ENCODE measurements around the gene CNIH2. TPM values are rescaled to one million over a fixed set of nuclear protein-coding genes. Genes with fewer than 3 reads are reported as not detected.

The CNIH2 gene
- total RNA-seq, 4 donors from 2014 or later, result not detected

DNA sequence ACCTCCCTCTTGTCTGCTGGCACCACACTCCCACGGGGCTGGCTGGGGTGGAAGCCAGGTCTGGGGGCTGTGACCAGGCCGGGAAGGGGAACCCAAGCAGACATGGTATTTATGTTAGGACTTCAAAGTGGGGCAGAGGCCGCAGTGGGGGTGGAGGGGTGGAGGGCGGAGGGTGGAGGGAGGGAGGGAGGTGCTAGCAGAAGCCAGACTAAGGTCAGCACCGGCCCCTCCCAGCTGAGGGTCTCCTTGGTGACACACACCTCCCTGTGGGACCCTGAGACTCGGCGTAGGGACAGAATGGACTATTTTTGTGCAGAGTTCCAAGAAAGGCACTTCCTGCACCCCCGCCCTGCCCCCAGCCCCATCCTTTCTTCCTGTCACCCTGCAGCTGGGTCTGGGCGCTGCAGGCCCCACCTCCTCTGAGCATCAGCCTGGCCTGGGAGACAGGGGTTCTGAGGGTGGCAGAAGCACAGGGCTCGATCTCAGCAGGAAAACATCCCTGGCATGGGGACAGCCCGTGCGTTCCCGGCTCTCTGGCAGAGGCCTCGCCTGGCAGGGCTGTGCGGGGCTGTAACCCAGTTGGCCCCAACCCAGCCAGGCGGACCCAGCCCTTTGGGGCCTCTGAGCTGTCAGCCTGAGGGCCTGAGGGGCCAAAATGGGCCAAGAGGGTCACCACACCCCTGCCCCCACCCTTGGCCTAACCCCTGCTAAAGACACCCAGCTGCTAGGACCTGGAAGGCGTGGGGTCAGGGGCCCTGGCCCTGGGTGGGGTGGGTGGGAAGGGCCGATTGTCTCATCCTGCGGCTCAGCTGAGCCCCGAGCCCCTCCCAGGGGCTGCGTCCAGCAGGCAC lies 48.5 kb downstream of the CNIH2 start:
- TF ChIP-seq CTCF (IDR thresholded peaks at IDR 0.05) (no peak), EP300 (IDR thresholded peaks at IDR 0.05) (no peak), POLR2A (IDR thresholded peaks at IDR 0.05) (no peak)
- 14 to 18% methylated on average over 15 to 21 of the region's 21 CpGs for WGBS, 2 donors
- peak overlapping the region; percentile 56 to 80 (median 74) for H3K27ac ChIP-seq
- peak in 1 of 2 donors; percentile 31 for DNase-seq (ENCODE audit: low spot score in 2 of 2)
- H3K27me3 ChIP-seq, result no peaks in the 10 kb centered on the region
- no peak overlapping the region for H3K4me3 ChIP-seq
- H3K4me1 ChIP-seq, result peaks cover 0 to 76% (median 34%) of the 10 kb centered on the region in 4 donors
- peaks cover 0 to 3% (median 0%) of the 10 kb centered on the region in 3 donors for H3K36me3 ChIP-seq
- no peaks in the 10 kb centered on the region for H3K9me3 ChIP-seq

- H3K27ac ChIP-seq, result peak overlapping the region; percentile 56 to 80 (median 74)
- 63 to 64% methylated on average over 6 to 10 of the region's 10 CpGs for WGBS, 2 donors
- H3K4me1 ChIP-seq, result peaks cover 0 to 67% (median 33%) of the 10 kb centered on the region in 4 donors
- TF ChIP-seq POLR2A (IDR thresholded peaks at IDR 0.05) (no peak), CTCF (IDR thresholded peaks at IDR 0.05) (no peak), EP300 (IDR thresholded peaks at IDR 0.05) (no peak)
- H3K4me3 ChIP-seq, result no peak overlapping the region
- DNase-seq (ENCODE audit: low spot score in 2 of 2), result no peak
- peaks cover 0 to 12% (median 0%) of the 10 kb centered on the region in 3 donors for H3K36me3 ChIP-seq
- H3K9me3 ChIP-seq, result no peaks in the 10 kb centered on the region
- no peaks in the 10 kb centered on the region for H3K27me3 ChIP-seq
Measured at GRCh38 chr11:66327171-66328030, 49.4 kb downstream of the CNIH2 start.

GRCh38 chr11:66328031-66328301 lies 50.0 kb downstream of the CNIH2 start:
- 48 to 50% methylated on average over 3 of the region's 3 CpGs for WGBS, 2 donors
- no peak for DNase-seq (ENCODE audit: low spot score in 2 of 2)
- peak overlapping the region in 2 of 4 donors; percentile 15 for H3K27ac ChIP-seq
- no peak for TF ChIP-seq CTCF (IDR thresholded peaks at IDR 0.05)
- no peak for TF ChIP-seq POLR2A (IDR thresholded peaks at IDR 0.05)
- no peak for TF ChIP-seq EP300 (IDR thresholded peaks at IDR 0.05)
- peaks cover 0 to 61% (median 33%) of the 10 kb centered on the region in 4 donors for H3K4me1 ChIP-seq
- no peak overlapping the region for H3K4me3 ChIP-seq
- H3K27me3 ChIP-seq, result no peaks in the 10 kb centered on the region
- H3K9me3 ChIP-seq, result no peaks in the 10 kb centered on the region
- peaks cover 0 to 18% (median 0%) of the 10 kb centered on the region in 3 donors for H3K36me3 ChIP-seq

DNA sequence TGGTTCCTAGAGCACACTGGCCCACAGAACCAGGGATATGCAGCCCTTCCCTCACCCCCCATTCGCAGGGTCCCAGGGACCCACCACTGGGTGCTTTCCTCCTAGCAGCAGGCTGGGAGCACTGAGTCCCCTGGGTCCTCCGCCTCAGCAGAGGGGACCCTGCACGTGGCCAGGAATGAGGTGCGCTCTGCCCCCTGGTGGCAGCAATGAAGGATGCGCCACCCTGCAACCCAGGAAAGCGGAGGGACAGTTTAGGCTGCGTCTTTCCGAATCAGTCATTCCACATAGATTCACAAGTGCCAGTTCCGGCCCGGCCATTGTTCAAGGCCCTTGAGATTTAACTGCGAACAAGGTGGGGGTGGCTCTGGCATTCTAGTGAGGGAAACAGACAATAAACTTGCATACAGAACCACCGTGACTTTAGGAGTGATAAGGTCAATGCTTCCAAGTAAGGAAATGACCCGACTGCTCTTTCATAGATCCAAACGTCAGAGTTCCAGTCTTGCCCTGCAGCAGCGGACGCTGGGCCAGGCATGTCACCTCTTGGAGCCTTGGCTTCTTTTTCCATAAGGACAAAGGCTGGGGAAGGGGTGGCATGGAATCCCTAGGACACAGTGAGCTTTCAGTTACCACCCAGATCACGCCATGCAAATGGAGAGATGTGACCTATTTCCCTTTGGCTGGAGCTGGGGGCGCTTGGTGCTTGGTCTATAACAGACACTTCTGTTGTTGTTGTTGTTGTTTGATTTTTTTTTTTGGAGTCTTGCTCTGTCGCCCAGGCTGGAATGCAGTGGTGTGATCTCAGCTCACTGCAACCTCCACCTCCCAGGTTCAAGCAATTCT lies 50.5 kb downstream of the CNIH2 start:
- TF ChIP-seq CTCF (IDR thresholded peaks at IDR 0.05), result peak; percentile 91 to 99 (median 93)
- TF ChIP-seq POLR2A (IDR thresholded peaks at IDR 0.05), result no peak
- TF ChIP-seq EP300 (IDR thresholded peaks at IDR 0.05), result peak in 1 of 2 donors; percentile 54
- DNase-seq (ENCODE audit: low spot score in 2 of 2), result peak; percentile 65 to 80
- Histone ChIP-seq H3K4me3 (no peak overlapping the region), H3K4me1 (peaks cover 0 to 56% (median 33%) of the 10 kb centered on the region in 4 donors), H3K27me3 (no peaks in the 10 kb centered on the region), H3K27ac (peak overlapping the region in 2 of 4 donors; percentile 15), H3K9me3 (no peaks in the 10 kb centered on the region), H3K36me3 (peaks cover 0 to 23% (median 0%) of the 10 kb centered on the region in 3 donors)
- WGBS, 2 donors, result 6 to 8% methylated on average over 19 of the region's 19 CpGs
